DMS 273 (cell line): ENCODE results near the gene GOLT1A.

Experiments used
- DNase-seq: peaks from one replicate; lab custom pipeline; 2025; ENCODE audit not compliant: unreplicated experiment; lab: John Stamatoyannopoulos, UW

GOLT1A gene

DNA sequence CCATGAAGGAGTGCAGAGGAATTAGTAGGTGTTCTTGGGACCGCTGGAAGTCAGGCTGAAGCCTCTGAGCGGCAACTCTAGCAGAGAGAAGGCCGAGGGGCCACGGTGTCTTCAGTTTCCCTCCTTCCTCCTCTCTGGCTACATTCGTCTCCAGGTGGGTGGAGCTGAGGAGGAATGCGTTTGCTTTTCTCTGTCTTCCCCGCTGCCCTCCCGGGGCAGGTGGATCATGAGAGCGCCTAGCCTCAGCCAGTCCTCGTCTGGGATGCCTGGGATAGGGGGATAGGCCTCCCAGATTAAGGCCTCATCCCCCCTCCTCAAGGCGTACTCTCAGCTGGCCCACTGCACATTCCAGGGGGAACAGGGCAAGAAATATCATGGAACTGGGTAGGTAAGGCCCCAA lies 7.5 kb upstream of the GOLT1A start:
- no peak for DNase-seq

DNA sequence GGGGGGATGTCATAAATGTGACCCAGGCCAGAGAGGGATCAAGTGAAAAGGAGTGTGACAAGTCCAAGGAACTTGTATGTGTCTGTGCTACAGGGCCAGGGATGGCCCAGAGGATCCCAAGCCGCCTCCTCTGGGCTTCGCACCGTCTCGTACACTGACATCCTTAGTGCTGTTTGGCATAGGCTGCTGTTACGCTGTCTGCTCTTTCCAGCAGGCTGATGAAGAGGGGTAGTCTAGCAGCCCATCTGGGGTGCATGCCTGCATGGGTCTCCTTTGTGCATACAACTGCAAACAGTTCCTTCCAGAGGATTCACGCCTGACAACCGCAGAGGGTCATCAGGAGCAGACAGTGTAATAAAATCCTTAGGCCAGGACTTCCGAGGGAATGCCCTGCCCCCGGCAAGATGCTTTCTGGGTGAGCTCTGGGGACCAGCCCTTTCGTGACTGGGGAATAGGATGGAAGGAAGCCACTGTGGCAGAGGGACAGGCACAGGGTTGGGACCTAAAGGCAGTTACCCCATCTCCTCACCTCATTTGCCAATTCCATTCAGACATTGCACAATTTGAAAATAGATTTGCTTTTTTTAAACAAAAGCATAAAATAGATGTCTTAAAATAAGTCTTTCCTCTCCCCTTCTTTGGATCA lies 6.3 kb upstream of the GOLT1A start:
- DNase-seq = no peak

DNA sequence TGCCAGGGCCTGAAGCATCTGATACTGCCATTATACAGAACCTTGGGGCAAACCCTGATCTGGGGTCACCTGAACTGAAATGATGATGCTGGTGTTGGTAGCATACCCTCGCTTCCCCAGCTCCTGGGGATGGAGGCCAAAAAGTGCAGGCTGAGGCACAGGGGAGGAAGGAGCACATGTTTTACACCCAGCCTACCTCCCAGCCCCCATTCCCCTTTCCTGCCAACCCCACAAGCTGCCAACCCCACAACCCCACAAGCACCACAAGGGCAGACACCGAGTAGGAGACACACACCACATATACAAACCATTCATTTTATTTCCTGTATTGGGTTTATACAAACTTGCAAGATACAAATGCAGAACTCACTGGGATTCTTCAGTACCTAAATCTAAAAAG lies 4.8 kb upstream of the GOLT1A start:
- DNase-seq = no peak

- no peak for DNase-seq
Measured at GRCh38 chr1:204217648-204218000, 3.8 kb upstream of the GOLT1A start.

DNA sequence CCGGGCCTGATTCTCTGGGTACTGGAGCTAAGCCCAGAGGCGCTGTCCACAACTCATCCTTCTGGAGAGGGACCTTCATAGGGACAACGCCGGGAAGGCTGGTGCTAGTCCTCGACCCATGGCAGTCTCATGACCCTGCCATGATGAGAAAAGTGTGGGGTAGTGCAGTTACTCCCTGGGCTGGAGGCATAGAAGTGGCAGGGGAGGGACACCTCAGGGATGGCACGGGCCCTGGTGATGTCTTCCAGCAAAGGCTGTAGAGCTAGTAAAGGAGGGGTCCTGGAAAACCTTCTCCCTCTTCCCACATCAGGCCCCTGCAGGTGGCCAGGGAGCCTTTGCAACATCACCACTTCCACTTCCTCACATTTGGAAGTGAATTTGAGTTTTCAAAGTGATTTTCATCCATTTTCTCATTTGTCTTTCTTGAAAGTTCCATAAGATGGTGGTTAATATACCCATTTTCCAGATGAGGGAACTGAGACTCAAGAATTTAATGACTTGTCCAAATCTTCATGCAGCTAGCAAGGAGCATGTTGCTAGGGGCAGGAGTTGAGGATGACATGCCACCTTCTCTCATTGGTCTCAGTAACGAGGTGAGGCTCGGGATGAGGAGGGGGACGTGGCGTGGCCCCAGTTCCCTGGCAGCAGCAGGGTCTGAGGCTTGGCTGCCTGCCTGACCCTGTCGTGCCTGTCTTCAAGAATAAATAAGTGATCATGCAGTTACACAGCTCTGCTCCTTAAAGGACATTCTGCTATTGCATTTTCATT lies 3.3 kb upstream of the GOLT1A start:
- DNase-seq = no peak

DNA sequence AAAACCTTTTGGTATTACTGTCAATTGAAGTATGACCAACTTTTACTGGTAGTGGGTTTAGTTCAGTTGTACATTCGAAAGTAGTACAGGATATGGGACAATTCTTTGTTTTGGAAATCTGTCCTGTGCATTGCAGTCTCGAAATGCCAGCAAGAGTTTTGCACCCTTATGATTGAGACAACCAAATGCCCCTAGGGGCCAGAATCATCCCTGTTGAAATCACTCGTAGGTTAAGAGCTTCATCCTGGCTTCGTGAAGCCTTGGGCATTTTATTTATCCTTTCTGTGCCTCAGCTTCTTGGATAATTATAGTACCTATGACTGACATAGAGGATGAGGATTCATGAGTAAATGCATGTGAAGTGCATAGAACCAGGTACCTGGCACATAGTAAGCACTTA lies 2.4 kb upstream of the GOLT1A start:
- no peak for DNase-seq

- DNase-seq = no peak
Measured at GRCh38 chr1:204212715-204213114, 1.1 kb downstream of the GOLT1A start.

DNA sequence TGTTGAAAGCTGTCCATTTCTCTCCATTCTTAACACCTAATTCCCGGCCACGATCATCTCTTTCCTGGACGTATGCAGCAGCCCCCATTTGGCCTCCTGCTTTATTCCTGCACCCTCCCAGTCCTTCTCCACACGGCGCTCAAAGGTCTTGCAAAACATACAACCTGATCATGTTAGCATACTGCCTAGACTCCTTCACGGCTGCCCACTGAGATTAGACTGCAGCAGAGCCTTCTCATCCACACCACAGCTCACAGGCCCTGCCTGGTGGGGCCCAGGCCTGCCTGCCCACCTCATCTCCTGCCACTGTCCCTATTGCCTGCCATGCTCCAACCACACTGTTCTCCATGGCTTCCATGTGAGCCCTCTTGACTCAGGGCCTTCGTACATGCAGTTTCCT lies 2.7 kb downstream of the GOLT1A start:
- DNase-seq = no peak

- DNase-seq = peak; percentile 79
Measured at GRCh38 chr1:204207136-204207616, 6.6 kb downstream of the GOLT1A start.

- DNase-seq = no peak
Measured at GRCh38 chr1:204206121-204206520, 7.7 kb downstream of the GOLT1A start.

DNA sequence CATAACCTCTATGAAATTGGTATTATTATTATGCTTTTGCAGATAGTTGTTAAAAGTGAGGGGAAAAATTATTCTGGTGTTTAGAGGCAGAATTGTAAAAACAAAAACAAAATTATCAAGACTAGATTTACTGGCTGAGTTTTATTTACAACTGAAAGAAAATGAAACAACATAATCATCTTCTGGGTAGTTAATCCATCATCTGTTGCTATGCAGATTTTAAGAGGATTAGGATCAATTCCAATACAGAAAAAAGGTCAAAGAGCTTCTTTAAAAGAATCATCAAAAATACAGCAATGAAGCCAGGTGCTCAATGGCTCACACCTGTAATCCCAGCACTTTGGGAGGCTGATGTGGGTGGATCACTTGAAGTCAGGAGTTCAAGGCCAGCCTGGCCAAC lies 8.3 kb downstream of the GOLT1A start:
- no peak for DNase-seq

DNA sequence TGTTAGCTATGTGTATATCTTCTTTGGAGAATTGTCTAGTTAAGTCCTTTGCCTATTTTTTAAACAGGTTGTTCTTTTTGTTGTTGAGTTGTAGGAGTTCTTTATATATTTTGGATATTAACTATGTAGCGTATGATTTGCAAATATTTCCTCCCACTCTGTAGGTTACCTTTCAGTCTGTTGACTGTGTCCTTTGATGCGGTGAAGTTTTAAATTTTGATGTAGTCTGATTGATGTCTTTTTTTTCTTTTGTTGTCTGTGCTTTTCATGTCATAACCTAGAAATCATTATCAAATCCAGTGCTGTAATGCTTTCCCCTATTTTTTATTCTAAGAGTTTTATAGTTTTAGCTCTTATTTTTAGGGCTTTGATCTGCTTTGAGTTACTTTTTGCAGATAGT lies 8.8 kb downstream of the GOLT1A start:
- DNase-seq = no peak

DNA sequence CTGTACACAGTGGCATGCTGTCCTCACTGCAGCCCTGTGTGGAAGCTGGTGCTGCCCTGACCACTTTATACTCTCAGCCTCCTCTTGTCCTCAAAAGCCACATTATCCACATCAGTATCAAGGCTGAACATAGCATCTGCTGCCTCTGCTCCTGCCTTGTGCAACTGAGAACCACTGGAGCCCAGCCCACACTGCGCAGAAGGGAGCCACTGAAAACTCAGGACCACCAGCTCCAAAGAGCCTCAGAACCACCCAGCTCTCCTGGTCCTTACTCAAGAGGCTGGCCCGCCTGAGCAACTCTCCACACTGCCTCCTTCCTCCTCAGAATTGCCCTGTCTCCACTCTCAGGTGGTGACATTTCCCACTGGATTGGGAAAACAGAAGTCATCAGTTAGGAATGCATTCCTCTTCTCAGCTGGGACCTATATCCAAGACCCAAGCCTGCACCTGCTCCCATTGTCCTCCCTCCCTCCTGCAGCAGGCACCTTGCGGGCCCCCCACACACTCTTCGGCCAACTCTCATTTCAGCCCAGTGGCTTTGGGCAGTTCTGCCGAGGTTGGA lies 10.5 kb downstream of the GOLT1A start:
- DNase-seq = no peak

DNA sequence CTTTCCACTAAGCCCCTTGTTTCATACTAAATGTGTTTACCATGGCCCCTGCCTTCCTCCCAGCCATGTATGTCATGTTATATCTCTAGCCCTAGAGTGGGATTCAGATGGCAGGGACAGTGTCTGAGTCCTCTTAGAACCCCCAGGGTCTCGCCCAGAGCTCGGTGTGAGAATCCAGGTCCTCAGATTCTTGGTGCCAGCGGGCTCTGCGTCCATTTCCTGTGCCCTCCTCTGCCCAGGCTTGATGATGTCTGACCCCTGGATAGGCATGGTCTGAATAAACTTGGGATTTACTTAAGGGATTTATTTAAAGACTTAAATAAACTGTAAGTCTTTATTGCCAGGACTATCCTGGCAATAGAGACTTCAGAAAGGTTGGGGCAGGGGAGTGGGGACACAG lies 11.3 kb downstream of the GOLT1A start:
- DNase-seq = no peak

GRCh38 chr1:204201348-204202040 lies 12.3 kb downstream of the GOLT1A start:
- DNase-seq = no peak

DNA sequence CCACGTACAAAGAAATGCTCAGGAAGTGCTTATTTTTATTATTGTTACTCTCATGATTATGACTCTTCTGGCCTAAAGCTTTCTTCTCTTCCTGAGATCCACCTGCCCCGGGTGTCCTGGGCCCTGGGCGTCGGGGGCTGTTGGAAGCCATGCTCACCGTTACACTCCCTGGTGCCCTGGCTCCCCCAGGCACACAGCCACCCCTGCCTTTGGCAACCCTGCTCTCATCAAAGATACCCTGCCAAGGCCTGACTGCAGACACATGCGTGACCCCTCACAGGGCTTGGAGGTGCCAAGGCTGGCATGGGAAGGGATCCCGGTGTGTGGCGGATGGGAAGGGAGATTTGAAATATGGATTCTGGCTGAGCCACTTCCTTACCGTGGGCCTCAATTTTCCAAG lies 14.2 kb downstream of the GOLT1A start:
- DNase-seq = no peak

- DNase-seq = no peak
Measured at GRCh38 chr1:204198348-204199340, 15.1 kb downstream of the GOLT1A start.

- no peak for DNase-seq
Measured at GRCh38 chr1:204197068-204197467, 16.7 kb downstream of the GOLT1A start.

- DNase-seq = no peak
Measured at GRCh38 chr1:204196068-204196795, 17.6 kb downstream of the GOLT1A start, which contains the start of gene KISS1. KISS1 (minus strand) TSS chr1:204196491; CDS start chr1:204192876, 3,615 bp downstream.

GRCh38 chr1:204194771-204195170 lies 19.0 kb downstream of the GOLT1A start:
- DNase-seq = no peak
